Mucosa of descending colon (tissue), 3 donors: Measurements from ENCODE around the gene AK9. TPM values are rescaled to one million over a fixed set of nuclear protein-coding genes. Genes with fewer than 3 reads are reported as not detected.
"Not testable (repeated sequence)": the region's sequence is repeated elsewhere in the genome, so short reads cannot be mapped to it uniquely, and the experiment has no call there.

ENCODE experiments used
- ATAC-seq: fragments of 200-7000 bp; cut with Tn5 transposase; one replicate; pipeline ENCODE4 v1.9.1; 2020; ENCODE audit warnings: mild to moderate bottlenecking, moderate library complexity
- DNase-seq, 3 donors: peaks; one replicate each; pipeline ENCODE4 v3.0.0-alpha.2; 2020
- H3K36me3 ChIP-seq: fragments of 200-600 bp; one replicate; pipeline ENCODE4 v1.8.0; 2021; ENCODE audit warnings: low read depth, mild to moderate bottlenecking
- H3K4me1 ChIP-seq: fragments of 200-600 bp; one replicate; pipeline ENCODE4 v1.8.0; 2021; ENCODE audit warnings: low read depth, mild to moderate bottlenecking
- H3K4me3 ChIP-seq: fragments of 200-600 bp; one replicate; pipeline ENCODE4 v1.8.0; 2021; ENCODE audit warnings: mild to moderate bottlenecking
- H3K9me3 ChIP-seq: fragments of 200-600 bp; one replicate; pipeline ENCODE4 v1.8.0; 2021; ENCODE audit warnings: mild to moderate bottlenecking
- CTCF ChIP-seq: fragments of 200-600 bp; IDR thresholded peaks from one replicate; pipeline ENCODE4 v1.8.0; 2022; ENCODE audit warnings: antibody characterized with exemption, mild to moderate bottlenecking
- intact Hi-C, 2 donors: fragments of 100-400 bp; cut with DNase I in 1 of 2; cut with micrococcal nuclease in 1 of 2; formaldehyde crosslinking; loops; one replicate each; pipeline versions ENCODE4 v1.11.0 to v1.11.1; 2022; cut with DNase I, micrococcal nuclease
- total RNA-seq, 3 donors: library from RNA; stranded (reverse); fragmentation: NEBNext Ultra II Directional in 2 of 3; extraction: Animal tissue kit (Norgen Biotek cat#: 25700) in 2 of 3; gene quantifications; one replicate each; pipeline versions ENCODE4 v1.2.1 to v1.2.4, GENCODE V29; 2021 to 2023
- donor health status: DM: no; HTN: no; CAD: no; lungs with moderate emphysema.
- donor health status: DM: no; HTN: no; CAD: no.
- donor health status: DM: no; HTN: yes; CAD: no.

The AK9 gene
- total RNA-seq, 3 donors from 2014 or later, result 7.2 to 15.0 (median 10.9) TPM

GRCh38 chr6:109527989-109528388 is 163.0 kb downstream of the AK9 start:
- H3K4me3 ChIP-seq, result no peak overlapping the region
- no peaks in the 10 kb centered on the region for H3K9me3 ChIP-seq
- H3K4me1 ChIP-seq, result no peaks in the 10 kb centered on the region
- DNase-seq, result no peak
- intact Hi-C loops, result loop anchor here in 1 of 2 donors (10.0 kb wide), 1 partner anchor 517 kb away; no protein-coding TSS in a partner anchor
- no peak for ATAC-seq
- no peak for TF ChIP-seq CTCF
- H3K36me3 ChIP-seq, result peaks cover 4% of the 10 kb centered on the region

- ATAC-seq (peak; percentile 64), DNase-seq (peak in 1 of 3 donors; percentile 78)
- H3K4me1 ChIP-seq, result no peaks in the 10 kb centered on the region
- H3K9me3 ChIP-seq, result no peaks in the 10 kb centered on the region
- intact Hi-C loops, result loop anchor here in 1 of 2 donors (10.0 kb wide), 1 partner anchor 518 kb away; no protein-coding TSS in a partner anchor
- H3K36me3 ChIP-seq, result peaks cover 4% of the 10 kb centered on the region
- peak; percentile 18 for TF ChIP-seq CTCF
- H3K4me3 ChIP-seq, result no peak overlapping the region
These were observed 163.9 kb downstream of the AK9 start for GRCh38 chr6:109526905-109527628.

GRCh38 chr6:109524129-109524528 is 166.9 kb downstream of the AK9 start:
- H3K4me3 ChIP-seq, result no peak overlapping the region
- no peaks in the 10 kb centered on the region for H3K4me1 ChIP-seq
- intact Hi-C loops, result loop anchor here in 1 of 2 donors (10.0 kb wide), 1 partner anchor 521 kb away; no protein-coding TSS in a partner anchor
- H3K36me3 ChIP-seq, result peaks cover 4% of the 10 kb centered on the region
- no peaks in the 10 kb centered on the region for H3K9me3 ChIP-seq
- TF ChIP-seq CTCF, result no peak
- DNase-seq (no peak), ATAC-seq (no peak)

- intact Hi-C loops, result loop anchor here in 1 of 2 donors (10.0 kb wide), 1 partner anchor 521 kb away; no protein-coding TSS in a partner anchor
- Histone ChIP-seq H3K36me3 (peaks cover 4% of the 10 kb centered on the region), H3K4me1 (no peaks in the 10 kb centered on the region), H3K9me3 (no peaks in the 10 kb centered on the region), H3K4me3 (no peak overlapping the region)
- ATAC-seq (peak; percentile 35), DNase-seq (no peak)
- no peak for TF ChIP-seq CTCF
These were observed 167.5 kb downstream of the AK9 start for GRCh38 chr6:109523478-109523877.

- intact Hi-C loops, result loop anchor here in 1 of 2 donors (10.0 kb wide), 1 partner anchor 524 kb away; no protein-coding TSS in a partner anchor
- H3K36me3 ChIP-seq, result peaks cover 4% of the 10 kb centered on the region
- no peak overlapping the region for H3K4me3 ChIP-seq
- no peak for TF ChIP-seq CTCF
- no peak for DNase-seq
- no peak for ATAC-seq
- H3K4me1 ChIP-seq, result no peaks in the 10 kb centered on the region
- no peaks in the 10 kb centered on the region for H3K9me3 ChIP-seq
These were observed 169.9 kb downstream of the AK9 start for GRCh38 chr6:109521080-109521479.

GRCh38 chr6:109519647-109520046 is 171.4 kb downstream of the AK9 start:
- not testable (repeated sequence) for DNase-seq, H3K36me3 ChIP-seq
- intact Hi-C loops, result loop anchor here in 1 of 2 donors (10.0 kb wide), 1 partner anchor 525 kb away; no protein-coding TSS in a partner anchor

More at GRCh38 chr6:109519647-109520046, 171.4 kb downstream of the AK9 start:
- not testable (repeated sequence) for ATAC-seq, H3K4me3 ChIP-seq, H3K4me1 ChIP-seq, H3K9me3 ChIP-seq
